Muscle layer of duodenum (tissue), 2 donors: ENCODE measurements around the gene SPAG9.

Experiments
- H3K27ac ChIP-seq: one replicate; pipeline ENCODE4 v1.7.0; 2013; ENCODE audit warnings: mild to moderate bottlenecking, low read length
- H3K27me3 ChIP-seq: one replicate; pipeline ENCODE4 v1.7.0; 2013; ENCODE audit warnings: low read depth, mild to moderate bottlenecking, control low read depth, low read length
- H3K36me3 ChIP-seq, 2 donors: one replicate each; pipeline ENCODE4 v1.7.0; 2013; ENCODE audit warnings: low read length in 2 of 2, control low read depth in 1 of 2, mild to moderate bottlenecking in 1 of 2; ENCODE audit not compliant: insufficient read depth in 2 of 2, control insufficient read depth in 1 of 2
- H3K4me1 ChIP-seq, 2 donors: one replicate each; pipeline ENCODE4 v1.7.0; 2013; ENCODE audit warnings: low read length in 2 of 2, mild to moderate bottlenecking in 2 of 2, control low read depth in 1 of 2, moderate library complexity in 1 of 2; ENCODE audit not compliant: insufficient read depth in 2 of 2, control insufficient read depth in 1 of 2
- H3K4me3 ChIP-seq, 2 donors: one replicate each; pipeline ENCODE4 v1.7.0; 2013; ENCODE audit warnings: low read length in 2 of 2, low read depth in 1 of 2, mild to moderate bottlenecking in 1 of 2
- H3K9me3 ChIP-seq, 2 donors: one replicate each; pipeline ENCODE4 v1.7.0; 2013; ENCODE audit warnings: low read length in 2 of 2, control low read depth in 1 of 2, mild to moderate bottlenecking in 1 of 2; ENCODE audit not compliant: control insufficient read depth in 1 of 2
- donor health status: healthy.

SPAG9 gene

GRCh38 chr17:50924800-50925199 is 195.9 kb downstream of the SPAG9 start:
- no peaks in the 10 kb centered on the region for H3K27me3 ChIP-seq
- H3K27ac ChIP-seq = no peak overlapping the region
- H3K36me3 ChIP-seq = no peaks in the 10 kb centered on the region
- H3K4me3 ChIP-seq = no peak overlapping the region
- peaks cover 8 to 25% of the 10 kb centered on the region in 2 donors for H3K4me1 ChIP-seq
- H3K9me3 ChIP-seq = no peaks in the 10 kb centered on the region

GRCh38 chr17:50924300-50924699 is 196.4 kb downstream of the SPAG9 start:
- Histone ChIP-seq H3K4me3 (no peak overlapping the region), H3K36me3 (no peaks in the 10 kb centered on the region), H3K27me3 (no peaks in the 10 kb centered on the region), H3K9me3 (no peaks in the 10 kb centered on the region), H3K27ac (no peak overlapping the region), H3K4me1 (peaks cover 11 to 25% of the 10 kb centered on the region in 2 donors)

GRCh38 chr17:50923611-50924010 is 197.1 kb downstream of the SPAG9 start:
- H3K4me3 ChIP-seq = no peak overlapping the region
- H3K27me3 ChIP-seq = no peaks in the 10 kb centered on the region
- H3K9me3 ChIP-seq = no peaks in the 10 kb centered on the region
- peaks cover 16 to 25% of the 10 kb centered on the region in 2 donors for H3K4me1 ChIP-seq
- no peak overlapping the region for H3K27ac ChIP-seq
- no peaks in the 10 kb centered on the region for H3K36me3 ChIP-seq

DNA sequence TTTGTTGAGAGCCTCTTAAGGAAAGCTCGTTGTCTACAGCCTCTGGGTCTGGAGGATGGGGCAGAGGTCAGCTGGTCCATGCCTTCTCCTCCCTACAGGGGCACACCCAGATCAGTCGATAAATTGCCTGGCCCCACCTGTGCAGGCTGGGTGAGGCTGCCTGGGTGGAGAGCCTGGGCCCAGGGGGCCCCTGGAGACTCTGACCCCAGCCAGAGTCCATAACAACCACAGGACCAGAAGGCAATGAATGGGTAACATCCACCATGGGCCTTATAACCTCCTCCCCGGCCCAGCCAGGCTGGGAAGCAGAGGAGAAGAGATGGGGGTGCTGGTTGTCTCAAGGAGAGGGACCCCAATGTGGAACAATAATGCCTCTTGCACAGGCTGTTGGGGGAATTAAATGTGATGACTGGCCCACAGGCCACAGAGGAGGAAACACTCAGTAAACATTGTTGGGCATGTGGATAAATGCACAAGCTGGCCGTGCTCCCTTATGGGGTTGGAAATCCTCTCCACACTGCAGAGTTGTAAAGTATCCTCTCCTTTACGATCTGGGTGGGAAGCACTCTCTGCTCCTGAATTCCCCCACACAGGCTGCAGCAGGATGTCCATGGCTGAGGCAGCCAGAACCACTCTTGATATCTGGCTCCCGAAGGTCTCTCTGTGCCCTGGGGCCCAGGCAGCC is 197.8 kb downstream of the SPAG9 start:
- Histone ChIP-seq H3K4me3 (no peak overlapping the region), H3K27me3 (no peaks in the 10 kb centered on the region), H3K9me3 (no peaks in the 10 kb centered on the region), H3K27ac (peak overlapping the region; percentile 40), H3K36me3 (no peaks in the 10 kb centered on the region), H3K4me1 (peaks cover 19 to 32% of the 10 kb centered on the region in 2 donors)

- H3K4me1 ChIP-seq = peaks cover 19 to 39% of the 10 kb centered on the region in 2 donors
- peak overlapping the region; percentile 40 for H3K27ac ChIP-seq
Observed at GRCh38 chr17:50922107-50922506, 198.6 kb downstream of the SPAG9 start.

GRCh38 chr17:50920891-50921586 is 199.6 kb downstream of the SPAG9 start:
- Histone ChIP-seq H3K27ac (peak overlapping the region; percentile 60), H3K27me3 (no peaks in the 10 kb centered on the region), H3K36me3 (no peaks in the 10 kb centered on the region), H3K4me1 (peaks cover 19 to 39% of the 10 kb centered on the region in 2 donors), H3K9me3 (no peaks in the 10 kb centered on the region), H3K4me3 (no peak overlapping the region)

More at GRCh38 chr17:50922107-50922506, 198.6 kb downstream of the SPAG9 start:
- Histone ChIP-seq H3K36me3 (no peaks in the 10 kb centered on the region), H3K4me3 (no peak overlapping the region), H3K9me3 (no peaks in the 10 kb centered on the region), H3K27me3 (no peaks in the 10 kb centered on the region)

DNA sequence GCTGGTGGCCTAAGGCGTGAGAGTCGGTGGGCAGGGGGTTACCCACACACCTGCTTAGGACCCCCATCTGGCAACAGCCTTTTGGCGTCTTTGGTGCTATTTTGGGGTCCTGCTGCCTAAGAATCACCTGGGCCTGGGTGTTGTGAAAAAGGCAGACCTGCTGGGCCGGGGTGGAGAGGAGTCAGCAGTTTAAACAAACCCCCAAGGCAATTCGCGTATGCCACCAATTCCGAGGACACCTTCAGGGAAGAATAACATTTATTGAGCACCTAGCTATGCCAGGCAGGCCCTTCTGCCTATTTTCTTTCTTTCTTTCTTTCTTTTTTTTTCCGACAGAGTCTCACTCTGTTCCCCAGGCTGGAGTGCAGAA is 200.6 kb downstream of the SPAG9 start:
- peaks cover 19 to 39% of the 10 kb centered on the region in 2 donors for H3K4me1 ChIP-seq
- no peaks in the 10 kb centered on the region for H3K27me3 ChIP-seq
- H3K4me3 ChIP-seq = peak overlapping the region in 1 of 2 donors; percentile 35

GRCh38 chr17:50919321-50920040 is 201.2 kb downstream of the SPAG9 start:
- Histone ChIP-seq H3K4me1 (peaks cover 19 to 39% of the 10 kb centered on the region in 2 donors), H3K4me3 (peak overlapping the region in 1 of 2 donors; percentile 35)

More for the DNA sequence above, 200.6 kb downstream of the SPAG9 start:
- no peaks in the 10 kb centered on the region for H3K9me3 ChIP-seq
- no peaks in the 10 kb centered on the region for H3K36me3 ChIP-seq
- peak overlapping the region; percentile 91 for H3K27ac ChIP-seq

GRCh38 chr17:50918933-50919296 is 201.8 kb downstream of the SPAG9 start:
- Histone ChIP-seq H3K27me3 (no peaks in the 10 kb centered on the region), H3K27ac (peak overlapping the region; percentile 91), H3K9me3 (no peaks in the 10 kb centered on the region), H3K4me1 (peaks cover 19 to 39% of the 10 kb centered on the region in 2 donors), H3K4me3 (peak overlapping the region in 1 of 2 donors; percentile 32), H3K36me3 (no peaks in the 10 kb centered on the region)

More at GRCh38 chr17:50919321-50920040, 201.2 kb downstream of the SPAG9 start:
- no peaks in the 10 kb centered on the region for H3K27me3 ChIP-seq
- peak overlapping the region; percentile 91 for H3K27ac ChIP-seq
- H3K36me3 ChIP-seq = no peaks in the 10 kb centered on the region
- H3K9me3 ChIP-seq = no peaks in the 10 kb centered on the region

- no peaks in the 10 kb centered on the region for H3K27me3 ChIP-seq
- no peaks in the 10 kb centered on the region for H3K9me3 ChIP-seq
- H3K4me1 ChIP-seq = peaks cover 19 to 39% of the 10 kb centered on the region in 2 donors
- H3K4me3 ChIP-seq = no peak overlapping the region
- H3K27ac ChIP-seq = peak overlapping the region; percentile 91
- no peaks in the 10 kb centered on the region for H3K36me3 ChIP-seq
Observed at GRCh38 chr17:50918071-50918932, 202.4 kb downstream of the SPAG9 start.
